ENCODE measurements around the gene DNAH9. TPM values are rescaled to one million over a fixed set of nuclear protein-coding genes. Genes with fewer than 3 reads are reported as not detected.

Gene DNAH9
- total and polyA plus RNA-seq, 2 of the 8 experiments (the other 6 are each of a cell fraction or from before 2014, with no cell fraction given) = 0.21 to 0.86 TPM

DNA sequence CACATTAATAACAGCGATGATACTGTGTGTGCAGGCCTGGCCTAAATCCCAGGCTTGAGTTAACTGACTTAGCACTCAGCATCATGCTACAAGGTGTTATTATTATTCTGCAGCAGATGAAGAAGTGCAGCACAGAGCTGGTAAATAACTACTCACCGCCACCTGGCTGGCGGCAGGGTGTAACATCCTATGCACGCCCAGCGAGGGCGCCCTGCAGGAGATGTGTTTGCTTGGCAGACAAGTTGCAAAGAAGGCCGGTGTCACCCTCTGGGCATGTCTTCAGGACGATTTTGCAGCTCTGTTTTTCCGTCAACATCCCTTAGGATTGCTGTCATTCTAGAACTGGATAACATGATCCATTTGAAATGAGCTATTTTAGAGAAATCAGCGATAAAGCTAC is 30.1 kb downstream of the DNAH9 start:
- H2AFZ ChIP-seq (ENCODE audit: low read length) = no peak overlapping the region

More for the DNA sequence above, 30.1 kb downstream of the DNAH9 start:
- 81% methylated on average over 10 of the region's 10 CpGs; no CpG with 5 or more reads in 1 of the 2 experiments for WGBS, 2 experiments (ENCODE audit: extremely low coverage in 1 of 2, insufficient coverage in 1 of 2, insufficient read length in 1 of 2, insufficient replicate concordance in 2 of 2, low coverage in 1 of 2, low lambda C conversion rate in 2 of 2, missing lambda C conversion rate in 1 of 2)
- Histone ChIP-seq H2BK5ac (ENCODE audit: low read depth, low read length) (no peak overlapping the region), H3K56ac (replicated peaks; ENCODE audit: insufficient read length, low read depth, low read length) (no peak overlapping the region), H3K23ac (ENCODE audit: insufficient read length) (no peak overlapping the region), H3K23me2 (ENCODE audit: low read depth, low read length) (no peaks in the 10 kb centered on the region), H4K8ac (ENCODE audit: extremely low read depth, insufficient read depth, low read length) (no peak overlapping the region), H3K18ac (ENCODE audit: extremely low read depth, low read length) (no peak overlapping the region), H4K20me1 (replicated peaks in 1 of 2; ENCODE audit: control insufficient read depth in 1 of 2, insufficient read depth in 2 of 2, low read length in 2 of 2) (no peaks in the 10 kb centered on the region), H3K27ac (ENCODE audit: low read depth, low read length) (no peak overlapping the region), H3K9me3 (ENCODE audit: insufficient read depth in 2 of 2, low read depth in 1 of 2, low read length in 1 of 2) (no peaks in the 10 kb centered on the region), H2BK15ac (ENCODE audit: low read length) (no peak overlapping the region), H2BK12ac (ENCODE audit: low read depth, low read length) (no peak overlapping the region), H3K14ac (ENCODE audit: insufficient read length) (no peak overlapping the region), H3K27me3 (replicated peaks in 1 of 4; ENCODE audit: control insufficient read depth in 3 of 4, extremely low read depth in 1 of 4, insufficient read depth in 3 of 4, low read length in 3 of 4) (no peaks in the 10 kb centered on the region), H3K79me1 (ENCODE audit: low read depth, low read length) (no peaks in the 10 kb centered on the region), H4K5ac (ENCODE audit: insufficient read length, low read depth, low read length) (no peak overlapping the region), H2AK5ac (ENCODE audit: low read depth, low read length) (no peak overlapping the region), H4K91ac (replicated peaks; ENCODE audit: insufficient read length, low read length) (no peak overlapping the region), H3K36me3 (ENCODE audit: control insufficient read depth in 2 of 4, insufficient read depth in 4 of 4, low read length in 3 of 4) (no peaks in the 10 kb centered on the region), H2BK120ac (replicated peaks; ENCODE audit: low read depth, low read length) (no peak overlapping the region), H3K4me1 (replicated peaks in 1 of 4; ENCODE audit: control insufficient read depth in 3 of 4, insufficient read depth in 4 of 4, low read length in 3 of 4) (no peaks in the 10 kb centered on the region), H3K4me3 (ENCODE audit: extremely low read depth in 1 of 4, insufficient read depth in 2 of 4, low read depth in 3 of 4, low read length in 4 of 4) (no peak overlapping the region), H3K4me2 (ENCODE audit: insufficient read depth in 1 of 2, low read depth in 2 of 2, low read length in 2 of 2) (no peak overlapping the region), H3K9ac (replicated peaks in 1 of 4; ENCODE audit: extremely low read depth in 1 of 4, low read depth in 3 of 4, low read length in 3 of 4) (no peak overlapping the region), H3K4ac (replicated peaks; ENCODE audit: insufficient read length, low read depth, low read length) (no peak overlapping the region), H3K79me2 (ENCODE audit: control insufficient read depth in 1 of 2, insufficient read depth in 2 of 2, low read length in 2 of 2) (no peaks in the 10 kb centered on the region), H2BK20ac (ENCODE audit: low read length) (no peak overlapping the region)
- TF ChIP-seq POU5F1 (IDR thresholded peaks at IDR 0.05; ENCODE audit: low read depth, low read length) (no peak), RAD21 (IDR thresholded peaks at IDR 0.05 in 1 of 2, conservative IDR thresholded peaks at IDR 0.05 in 1 of 2; ENCODE audit: low read depth in 2 of 2, low read length in 2 of 2) (peak; percentile 23 to 37; a peak in 3 of 4 replicates)
- TF ChIP-seq, protein P1, sequence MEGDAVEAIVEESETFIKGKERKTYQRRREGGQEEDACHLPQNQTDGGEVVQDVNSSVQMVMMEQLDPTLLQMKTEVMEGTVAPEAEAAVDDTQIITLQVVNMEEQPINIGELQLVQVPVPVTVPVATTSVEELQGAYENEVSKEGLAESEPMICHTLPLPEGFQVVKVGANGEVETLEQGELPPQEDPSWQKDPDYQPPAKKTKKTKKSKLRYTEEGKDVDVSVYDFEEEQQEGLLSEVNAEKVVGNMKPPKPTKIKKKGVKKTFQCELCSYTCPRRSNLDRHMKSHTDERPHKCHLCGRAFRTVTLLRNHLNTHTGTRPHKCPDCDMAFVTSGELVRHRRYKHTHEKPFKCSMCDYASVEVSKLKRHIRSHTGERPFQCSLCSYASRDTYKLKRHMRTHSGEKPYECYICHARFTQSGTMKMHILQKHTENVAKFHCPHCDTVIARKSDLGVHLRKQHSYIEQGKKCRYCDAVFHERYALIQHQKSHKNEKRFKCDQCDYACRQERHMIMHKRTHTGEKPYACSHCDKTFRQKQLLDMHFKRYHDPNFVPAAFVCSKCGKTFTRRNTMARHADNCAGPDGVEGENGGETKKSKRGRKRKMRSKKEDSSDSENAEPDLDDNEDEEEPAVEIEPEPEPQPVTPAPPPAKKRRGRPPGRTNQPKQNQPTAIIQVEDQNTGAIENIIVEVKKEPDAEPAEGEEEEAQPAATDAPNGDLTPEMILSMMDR (IDR thresholded peaks at IDR 0.05; ENCODE audit: control extremely low read depth in 1 of 3, insufficient read depth in 1 of 3, low read depth in 1 of 3, low read length in 3 of 3) = peak; percentile 6 to 17 (median 13); a peak in 3 of 4 replicates
- CTCF ChIA-PET (ENCODE audit: partially characterized antibody) = interaction anchor here (0.9 to 3.5 kb wide), 5 partner anchors 9 to 237 kb away, joined by 3 to 17 read pairs (median 3); no protein-coding TSS in a partner anchor
- FAIRE-seq (no peak), DNase-seq (ENCODE audit: low read depth in 1 of 2, low spot score in 2 of 2) (no peak)
- POLR2A ChIA-PET (ENCODE audit: partially characterized antibody) = no interaction called here

Data from H1 (cell line).